ENCODE results near the gene NDFIP1.

DNA sequence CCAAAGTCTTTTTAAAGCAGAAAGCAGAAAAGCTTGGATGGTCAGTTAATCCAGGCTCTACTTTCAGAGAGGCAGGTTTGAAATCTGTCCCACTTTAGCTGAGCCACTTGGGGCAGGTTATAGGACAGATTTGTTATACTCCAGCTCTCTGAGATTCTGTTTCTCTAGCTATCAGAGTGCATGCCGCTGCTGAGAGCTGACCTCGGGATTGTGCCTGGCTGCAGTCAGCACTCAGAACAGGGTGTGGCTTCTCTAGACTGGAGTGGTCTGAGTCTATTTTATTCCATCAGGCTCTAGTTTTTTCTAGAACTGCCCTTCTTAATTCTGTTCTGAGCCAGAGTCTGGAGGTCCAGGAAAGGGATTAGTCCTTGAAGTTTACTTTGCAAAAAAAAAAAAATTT is 67.7 kb downstream of the NDFIP1 start:
- TF ChIP-seq, protein P1, sequence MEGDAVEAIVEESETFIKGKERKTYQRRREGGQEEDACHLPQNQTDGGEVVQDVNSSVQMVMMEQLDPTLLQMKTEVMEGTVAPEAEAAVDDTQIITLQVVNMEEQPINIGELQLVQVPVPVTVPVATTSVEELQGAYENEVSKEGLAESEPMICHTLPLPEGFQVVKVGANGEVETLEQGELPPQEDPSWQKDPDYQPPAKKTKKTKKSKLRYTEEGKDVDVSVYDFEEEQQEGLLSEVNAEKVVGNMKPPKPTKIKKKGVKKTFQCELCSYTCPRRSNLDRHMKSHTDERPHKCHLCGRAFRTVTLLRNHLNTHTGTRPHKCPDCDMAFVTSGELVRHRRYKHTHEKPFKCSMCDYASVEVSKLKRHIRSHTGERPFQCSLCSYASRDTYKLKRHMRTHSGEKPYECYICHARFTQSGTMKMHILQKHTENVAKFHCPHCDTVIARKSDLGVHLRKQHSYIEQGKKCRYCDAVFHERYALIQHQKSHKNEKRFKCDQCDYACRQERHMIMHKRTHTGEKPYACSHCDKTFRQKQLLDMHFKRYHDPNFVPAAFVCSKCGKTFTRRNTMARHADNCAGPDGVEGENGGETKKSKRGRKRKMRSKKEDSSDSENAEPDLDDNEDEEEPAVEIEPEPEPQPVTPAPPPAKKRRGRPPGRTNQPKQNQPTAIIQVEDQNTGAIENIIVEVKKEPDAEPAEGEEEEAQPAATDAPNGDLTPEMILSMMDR (conservative IDR thresholded peaks at IDR 0.05; ENCODE audit: low read length) = no peak
- no peak for TF ChIP-seq EZH2phosphoT487 (IDR thresholded peaks at IDR 0.05; ENCODE audit: borderline replicate concordance, low read depth, low read length)
